KMS-11 (cell line): ENCODE measurements around the gene EMILIN2.

Experiments
- H2AFZ ChIP-seq: fragments of 200-600 bp; sonication (generic); 2 replicates; pipeline ENCODE4 v1.6.1; 2016; ENCODE audit warnings: antibody characterized with exemption, mixed run types, low read depth
- H3K27ac ChIP-seq: fragments of 200-600 bp; sonication (generic); 2 replicates; pipeline ENCODE4 v1.6.1; 2016; ENCODE audit warnings: mild to moderate bottlenecking, mixed run types
- H3K27me3 ChIP-seq: fragments of 200-600 bp; sonication (generic); 2 replicates; pipeline ENCODE4 v1.6.1; 2017; ENCODE audit warnings: mild to moderate bottlenecking, low read depth, mixed run types, moderate library complexity; ENCODE audit not compliant: insufficient read depth
- H3K36me3 ChIP-seq: fragments of 200-600 bp; sonication (generic); 2 replicates; pipeline ENCODE4 v1.6.1; 2017; ENCODE audit warnings: mild to moderate bottlenecking, mixed run types; ENCODE audit not compliant: insufficient read depth
- H3K4me1 ChIP-seq: fragments of 200-600 bp; sonication (generic); 2 replicates; pipeline ENCODE4 v1.6.1; 2016; ENCODE audit warnings: mild to moderate bottlenecking, low read depth, mixed run types; ENCODE audit not compliant: poor library complexity, severe bottlenecking
- H3K4me2 ChIP-seq: fragments of 200-600 bp; sonication (generic); 2 replicates; pipeline ENCODE4 v1.7.0; 2016; ENCODE audit warnings: mild to moderate bottlenecking, mixed run types
- H3K4me3 ChIP-seq: fragments of 200-600 bp; sonication (generic); IDR thresholded peaks from 2 replicates; pipeline ENCODE4 v1.6.1; 2017; ENCODE audit warnings: low read depth, low read length, mixed read lengths; ENCODE audit not compliant: insufficient read depth
- H3K79me2 ChIP-seq: fragments of 200-600 bp; sonication (generic); 2 replicates; pipeline ENCODE4 v1.6.1; 2016; ENCODE audit warnings: low read depth, mixed run types; ENCODE audit not compliant: insufficient read depth
- H3K9ac ChIP-seq: fragments of 200-600 bp; sonication (generic); 2 replicates; pipeline ENCODE4 v1.6.1; 2016; ENCODE audit warnings: mild to moderate bottlenecking, mixed run types
- H4K20me1 ChIP-seq: fragments of 200-600 bp; sonication (generic); 2 replicates; pipeline ENCODE4 v1.6.1; 2016; ENCODE audit warnings: mild to moderate bottlenecking, mixed run types; ENCODE audit not compliant: insufficient read depth
- CTCF ChIP-seq: fragments of 200-600 bp; sonication (generic); conservative IDR thresholded peaks from 2 replicates; pipeline ENCODE4 v1.6.1; 2017; ENCODE audit warnings: low read depth, mild to moderate bottlenecking, antibody characterized with exemption, low read length, moderate library complexity, mixed read lengths

The EMILIN2 gene

GRCh38 chr18:2882201-2882600, 35.4 kb downstream of the EMILIN2 start:
- no peak overlapping the region for H3K4me2 ChIP-seq
- no peak overlapping the region for H3K4me3 ChIP-seq
- H3K27me3 ChIP-seq = no peaks in the 10 kb centered on the region
- no peak overlapping the region for H3K27ac ChIP-seq
- H3K4me1 ChIP-seq = no peaks in the 10 kb centered on the region
- no peak for TF ChIP-seq CTCF
- no peaks in the 10 kb centered on the region for H3K79me2 ChIP-seq
- H2AFZ ChIP-seq = no peak overlapping the region
- H4K20me1 ChIP-seq = no peaks in the 10 kb centered on the region
- H3K36me3 ChIP-seq = no peaks in the 10 kb centered on the region
- no peak overlapping the region for H3K9ac ChIP-seq

GRCh38 chr18:2883076-2883735, 36.4 kb downstream of the EMILIN2 start:
- no peak overlapping the region for H3K4me3 ChIP-seq
- H4K20me1 ChIP-seq = no peaks in the 10 kb centered on the region
- H3K4me2 ChIP-seq = no peak overlapping the region
- TF ChIP-seq CTCF = no peak
- no peaks in the 10 kb centered on the region for H3K27me3 ChIP-seq
- H3K9ac ChIP-seq = no peak overlapping the region
- H2AFZ ChIP-seq = no peak overlapping the region
- H3K36me3 ChIP-seq = no peaks in the 10 kb centered on the region
- H3K4me1 ChIP-seq = no peaks in the 10 kb centered on the region
- no peak overlapping the region for H3K27ac ChIP-seq
- H3K79me2 ChIP-seq = no peaks in the 10 kb centered on the region

- H3K27ac ChIP-seq = no peak overlapping the region
- no peaks in the 10 kb centered on the region for H3K79me2 ChIP-seq
- H2AFZ ChIP-seq = no peak overlapping the region
- no peak overlapping the region for H3K9ac ChIP-seq
- H3K4me1 ChIP-seq = no peaks in the 10 kb centered on the region
- H3K4me2 ChIP-seq = no peak overlapping the region
- TF ChIP-seq CTCF = no peak
- H3K4me3 ChIP-seq = no peak overlapping the region
- no peaks in the 10 kb centered on the region for H3K27me3 ChIP-seq
- no peaks in the 10 kb centered on the region for H3K36me3 ChIP-seq
- H4K20me1 ChIP-seq = no peaks in the 10 kb centered on the region
Observed at GRCh38 chr18:2884706-2885285, 38.0 kb downstream of the EMILIN2 start.

GRCh38 chr18:2887470-2887869, 40.7 kb downstream of the EMILIN2 start:
- Histone ChIP-seq H3K27ac (no peak overlapping the region), H2AFZ (no peak overlapping the region), H3K4me3 (no peak overlapping the region), H3K9ac (no peak overlapping the region), H3K36me3 (no peaks in the 10 kb centered on the region), H3K79me2 (no peaks in the 10 kb centered on the region), H3K4me2 (no peak overlapping the region), H3K4me1 (no peaks in the 10 kb centered on the region), H3K27me3 (no peaks in the 10 kb centered on the region), H4K20me1 (no peaks in the 10 kb centered on the region)
- TF ChIP-seq CTCF = no peak
